SK-N-SH treated with all-trans-retinoic acid at 6 μM for 48 hours (cell line): Measurements from ENCODE around the gene ZNF644.
"Not testable (repeated sequence)": the region's sequence is repeated elsewhere in the genome, so short reads cannot be mapped to it uniquely, and the experiment has no call there.

ENCODE experiments used
- ATAC-seq: fragments of 200-7000 bp; cut with Tn5 transposase; 3 replicates; pipeline ENCODE4 v1.9.1; 2020; ENCODE audit warnings: mild to moderate bottlenecking, moderate library complexity
- ARNTL ChIP-seq: fragments of 450-650 bp; formaldehyde crosslinking; IDR thresholded peaks from 2 replicates; pipeline ENCODE4 v1.5.0; 2020; ENCODE audit warnings: low read depth, mild to moderate bottlenecking, moderate library complexity, borderline replicate concordance
- BACH2 ChIP-seq: fragments of 250-450 bp; sonication (Bioruptor Pico); IDR thresholded peaks from 2 replicates; pipeline ENCODE4 v1.9.0; 2021; ENCODE audit warnings: mild to moderate bottlenecking, borderline replicate concordance
- CSDC2 ChIP-seq: fragments of 250-450 bp; sonication (Bioruptor Pico); IDR thresholded peaks from 2 replicates; pipeline ENCODE4 v1.5.0; 2020; ENCODE audit warnings: mild to moderate bottlenecking, moderate library complexity
- CSRNP3 ChIP-seq: fragments of 250-450 bp; sonication (Bioruptor Pico); IDR thresholded peaks from 2 replicates; pipeline ENCODE4 v1.5.1; 2021; ENCODE audit warnings: mild to moderate bottlenecking, moderate library complexity
- ESRRG ChIP-seq: fragments of 250-450 bp; sonication (Bioruptor Pico); IDR thresholded peaks from 2 replicates; pipeline ENCODE4 v1.6.1; 2021; ENCODE audit warnings: mild to moderate bottlenecking
- GLIS3 ChIP-seq: fragments of 250-450 bp; sonication (Bioruptor Pico); IDR thresholded peaks from 2 replicates; pipeline ENCODE4 v1.5.0; 2020; ENCODE audit warnings: mild to moderate bottlenecking, moderate library complexity
- OSR1 ChIP-seq: fragments of 250-450 bp; sonication (Bioruptor Pico); IDR thresholded peaks from 2 replicates; pipeline ENCODE4 v1.8.0; 2022; ENCODE audit warnings: moderate library complexity, mild to moderate bottlenecking, inconsistent platforms
- PATZ1 ChIP-seq: fragments of 250-450 bp; sonication (Bioruptor Pico); IDR thresholded peaks from 2 replicates; pipeline ENCODE4 v1.8.0; 2020; ENCODE audit warnings: mild to moderate bottlenecking, moderate library complexity, borderline replicate concordance
- POU6F1 ChIP-seq: fragments of 250-450 bp; sonication (Bioruptor Pico); IDR thresholded peaks from 2 replicates; pipeline ENCODE4 v1.8.0; 2021; ENCODE audit warnings: low read depth, mild to moderate bottlenecking, moderate library complexity, borderline replicate concordance
- TCF4 ChIP-seq: fragments of 250-450 bp; sonication (Bioruptor Pico); IDR thresholded peaks from 2 replicates; pipeline ENCODE4 v1.8.0; 2021; ENCODE audit warnings: mild to moderate bottlenecking, moderate library complexity, borderline replicate concordance
- ZC3H10 ChIP-seq: fragments of 250-450 bp; sonication (Bioruptor Pico); IDR thresholded peaks from 2 replicates; pipeline ENCODE4 v1.5.1; 2021; ENCODE audit warnings: mild to moderate bottlenecking, moderate library complexity
- ZFP30 ChIP-seq: fragments of 450-650 bp; formaldehyde crosslinking; IDR thresholded peaks from 2 replicates; pipeline ENCODE4 v1.5.0; 2022; ENCODE audit warnings: mild to moderate bottlenecking, moderate library complexity
- ZNF565 ChIP-seq: fragments of 450-650 bp; formaldehyde crosslinking; conservative IDR thresholded peaks from 2 replicates; pipeline ENCODE4 v1.5.0; 2020; ENCODE audit warnings: low read depth, mild to moderate bottlenecking, moderate library complexity
- ZNF70 ChIP-seq: fragments of 450-650 bp; formaldehyde crosslinking; IDR thresholded peaks from 2 replicates; pipeline ENCODE4 v1.5.0; 2020; ENCODE audit warnings: mild to moderate bottlenecking, moderate library complexity
- ZNF8 ChIP-seq: fragments of 450-650 bp; formaldehyde crosslinking; IDR thresholded peaks from 2 replicates; pipeline ENCODE4 v1.5.0; 2020; ENCODE audit warnings: mild to moderate bottlenecking, moderate library complexity
- TF ChIP-seq, protein P1 (sequence below): fragments of 250-450 bp; sonication (Bioruptor Pico); IDR thresholded peaks from 2 replicates; pipeline ENCODE4 v1.5.0; 2020; ENCODE audit warnings: mild to moderate bottlenecking, moderate library complexity

ZNF644 gene

DNA sequence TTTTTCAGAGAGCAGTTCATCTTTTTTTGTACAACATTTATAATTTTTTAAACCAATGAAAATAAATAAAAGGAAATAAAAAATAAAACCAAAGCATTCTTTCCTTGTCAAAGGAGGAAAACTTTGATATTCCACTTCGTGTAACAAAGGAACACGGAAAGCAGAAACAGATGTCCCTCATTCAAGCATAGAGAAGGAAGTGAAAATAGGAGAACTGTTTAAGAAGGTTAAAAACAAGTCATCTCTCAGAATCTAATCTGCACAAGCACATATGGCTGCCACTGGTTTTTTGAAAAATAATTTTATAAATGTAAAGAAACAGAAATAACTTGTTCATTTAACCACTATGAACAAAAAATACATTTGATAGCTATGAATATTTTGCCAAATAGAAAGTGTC, 35.9 kb upstream of the ZNF644 start (continued):
- TF ChIP-seq ESRRG (CRISPR knock-in tag): no peak
- TF ChIP-seq ZC3H10 (CRISPR knock-in tag): no peak

- no peak for ATAC-seq
- TF ChIP-seq ZNF565 (CRISPR knock-in tag) (no peak), PATZ1 (no peak), TCF4 (CRISPR knock-in tag) (no peak), ZFP30 (CRISPR knock-in tag) (no peak)
Measured at GRCh38 chr1:91054780-91055481, 33.1 kb upstream of the ZNF644 start.

GRCh38 chr1:91053630-91054029, 31.8 kb upstream of the ZNF644 start:
- ATAC-seq: no peak
- TF ChIP-seq OSR1 (CRISPR knock-in tag) (no peak), ARNTL (CRISPR knock-in tag) (no peak), GLIS3 (no peak), CSRNP3 (CRISPR knock-in tag) (no peak), ZNF565 (CRISPR knock-in tag) (no peak), ZC3H10 (CRISPR knock-in tag) (no peak), ZNF8 (CRISPR knock-in tag) (no peak)
- TF ChIP-seq, protein P1, sequence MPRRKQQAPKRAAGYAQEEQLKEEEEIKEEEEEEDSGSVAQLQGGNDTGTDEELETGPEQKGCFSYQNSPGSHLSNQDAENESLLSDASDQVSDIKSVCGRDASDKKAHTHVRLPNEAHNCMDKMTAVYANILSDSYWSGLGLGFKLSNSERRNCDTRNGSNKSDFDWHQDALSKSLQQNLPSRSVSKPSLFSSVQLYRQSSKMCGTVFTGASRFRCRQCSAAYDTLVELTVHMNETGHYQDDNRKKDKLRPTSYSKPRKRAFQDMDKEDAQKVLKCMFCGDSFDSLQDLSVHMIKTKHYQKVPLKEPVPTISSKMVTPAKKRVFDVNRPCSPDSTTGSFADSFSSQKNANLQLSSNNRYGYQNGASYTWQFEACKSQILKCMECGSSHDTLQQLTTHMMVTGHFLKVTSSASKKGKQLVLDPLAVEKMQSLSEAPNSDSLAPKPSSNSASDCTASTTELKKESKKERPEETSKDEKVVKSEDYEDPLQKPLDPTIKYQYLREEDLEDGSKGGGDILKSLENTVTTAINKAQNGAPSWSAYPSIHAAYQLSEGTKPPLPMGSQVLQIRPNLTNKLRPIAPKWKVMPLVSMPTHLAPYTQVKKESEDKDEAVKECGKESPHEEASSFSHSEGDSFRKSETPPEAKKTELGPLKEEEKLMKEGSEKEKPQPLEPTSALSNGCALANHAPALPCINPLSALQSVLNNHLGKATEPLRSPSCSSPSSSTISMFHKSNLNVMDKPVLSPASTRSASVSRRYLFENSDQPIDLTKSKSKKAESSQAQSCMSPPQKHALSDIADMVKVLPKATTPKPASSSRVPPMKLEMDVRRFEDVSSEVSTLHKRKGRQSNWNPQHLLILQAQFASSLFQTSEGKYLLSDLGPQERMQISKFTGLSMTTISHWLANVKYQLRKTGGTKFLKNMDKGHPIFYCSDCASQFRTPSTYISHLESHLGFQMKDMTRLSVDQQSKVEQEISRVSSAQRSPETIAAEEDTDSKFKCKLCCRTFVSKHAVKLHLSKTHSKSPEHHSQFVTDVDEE (CRISPR knock-in tag): no peak

GRCh38 chr1:91049551-91049950, 27.7 kb upstream of the ZNF644 start:
- ATAC-seq: not testable (repeated sequence)

GRCh38 chr1:91046766-91047165, 24.9 kb upstream of the ZNF644 start:
- ATAC-seq: no peak
- TF ChIP-seq BACH2 (CRISPR knock-in tag): no peak
- TF ChIP-seq TCF4 (CRISPR knock-in tag): no peak
- no peak for TF ChIP-seq POU6F1 (CRISPR knock-in tag)
- TF ChIP-seq, protein P1 (CRISPR knock-in tag): no peak
- TF ChIP-seq ARNTL (CRISPR knock-in tag): no peak
- no peak for TF ChIP-seq ZNF70 (CRISPR knock-in tag)
- TF ChIP-seq ESRRG (CRISPR knock-in tag): no peak
- no peak for TF ChIP-seq ZNF565 (CRISPR knock-in tag)
- no peak for TF ChIP-seq CSDC2 (CRISPR knock-in tag)
- no peak for TF ChIP-seq ZNF8 (CRISPR knock-in tag)
- no peak for TF ChIP-seq ZFP30 (CRISPR knock-in tag)
- no peak for TF ChIP-seq CSRNP3 (CRISPR knock-in tag)
